GM23338 (cell line): ENCODE results near the gene UCK1. TPM values are rescaled to one million over a fixed set of nuclear protein-coding genes. Genes with fewer than 3 reads are reported as not detected.

Source experiments
- CREB1 ChIP-seq: fragments of 250-450 bp; sonication (Bioruptor Pico); IDR thresholded peaks from 2 replicates; pipeline ENCODE4 v1.5.0; 2020; ENCODE audit warnings: low read depth, mild to moderate bottlenecking, moderate library complexity
- EZH2 ChIP-seq: fragments of 200-600 bp; sonication (generic); IDR thresholded peaks from one replicate; pipeline ENCODE4 v1.8.0; 2017; ENCODE audit warnings: antibody characterized with exemption, mild to moderate bottlenecking, low read depth; ENCODE audit not compliant: unreplicated experiment
- EZH2phosphoT487 ChIP-seq: fragments of 200-600 bp; sonication (generic); IDR thresholded peaks from one replicate; pipeline ENCODE4 v1.8.1; 2018; ENCODE audit warnings: antibody characterized with exemption; ENCODE audit not compliant: unreplicated experiment
- JUNB ChIP-seq: IDR thresholded peaks from one replicate; pipeline ENCODE4 v1.6.1; 2016; ENCODE audit warnings: antibody characterized with exemption; ENCODE audit not compliant: unreplicated experiment
- STAT1 ChIP-seq: IDR thresholded peaks from one replicate; pipeline ENCODE4 v1.6.1; 2016; ENCODE audit warnings: antibody characterized with exemption; ENCODE audit not compliant: unreplicated experiment
- ZNF114 ChIP-seq: fragments of 250-450 bp; sonication (Bioruptor Pico); IDR thresholded peaks from 2 replicates; pipeline ENCODE4 v1.5.0; 2020; ENCODE audit warnings: mild to moderate bottlenecking, moderate library complexity
- ZNF331 ChIP-seq: fragments of 250-450 bp; sonication (Bioruptor Pico); IDR thresholded peaks from 2 replicates; pipeline ENCODE4 v1.5.0; 2020; ENCODE audit warnings: low read depth, mild to moderate bottlenecking, moderate library complexity
- polyA plus RNA-seq: library from polyadenylated mRNA; unstranded; fragments of >200 nt; fragmentation: Nextera tagmentation; extraction: Ambion mirVana; gene quantifications from 2 replicates; pipeline ENCODE4 v1.2.1, GENCODE V29; 2016
- total RNA-seq: library from RNA; depleted of rRNA; stranded (reverse); fragments of >200 nt; shearing (Covaris generic); gene quantifications from 2 replicates; pipeline ENCODE4 v1.2.3, GENCODE V29; 2014
- TF ChIP-seq, protein P1 (sequence below): fragments of 250-450 bp; sonication (Bioruptor Pico); IDR thresholded peaks from 2 replicates; pipeline ENCODE4 v1.5.0; 2020; ENCODE audit warnings: mild to moderate bottlenecking, moderate library complexity
- TF ChIP-seq, protein P2 (sequence below), 2 experiments: fragments of 200-600 bp in 1 of 2; sonication (generic) in 1 of 2; conservative IDR thresholded peaks; 2 replicates each; pipeline versions ENCODE4 v1.5.1 to v1.6.1; 2016 to 2017; ENCODE audit warnings: antibody characterized with exemption in 2 of 2, low read depth in 2 of 2, mild to moderate bottlenecking in 2 of 2, moderate library complexity in 1 of 2
- TF ChIP-seq, protein P3 (sequence below): IDR thresholded peaks from 2 replicates; pipeline ENCODE4 v1.6.1; 2016; ENCODE audit warnings: antibody characterized with exemption

Gene UCK1
- total and polyA plus RNA-seq, 2 experiments from 2014 or later: 23.4 to 35.9 TPM

DNA sequence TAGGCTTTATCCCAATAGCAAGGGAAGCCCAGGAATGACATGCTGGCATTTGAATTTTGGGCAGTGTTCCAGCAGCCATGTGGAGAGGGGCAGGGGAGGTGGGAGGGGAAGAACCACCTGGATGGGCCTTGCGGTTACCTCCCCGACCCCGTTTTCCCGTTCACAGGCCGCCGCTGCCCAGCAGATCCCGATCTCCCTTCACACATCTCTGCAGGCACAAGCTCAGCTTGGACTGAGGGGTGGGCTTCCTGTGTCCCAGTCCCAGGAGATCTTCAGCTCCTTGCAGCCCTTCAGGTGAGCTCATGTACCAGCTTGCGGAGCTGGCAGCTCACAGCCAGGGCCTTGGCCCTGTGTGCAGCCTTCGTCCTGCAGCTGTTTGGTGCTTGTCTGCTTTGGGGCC is 44.1 kb downstream of the UCK1 start (continued):
- TF ChIP-seq, protein P1, sequence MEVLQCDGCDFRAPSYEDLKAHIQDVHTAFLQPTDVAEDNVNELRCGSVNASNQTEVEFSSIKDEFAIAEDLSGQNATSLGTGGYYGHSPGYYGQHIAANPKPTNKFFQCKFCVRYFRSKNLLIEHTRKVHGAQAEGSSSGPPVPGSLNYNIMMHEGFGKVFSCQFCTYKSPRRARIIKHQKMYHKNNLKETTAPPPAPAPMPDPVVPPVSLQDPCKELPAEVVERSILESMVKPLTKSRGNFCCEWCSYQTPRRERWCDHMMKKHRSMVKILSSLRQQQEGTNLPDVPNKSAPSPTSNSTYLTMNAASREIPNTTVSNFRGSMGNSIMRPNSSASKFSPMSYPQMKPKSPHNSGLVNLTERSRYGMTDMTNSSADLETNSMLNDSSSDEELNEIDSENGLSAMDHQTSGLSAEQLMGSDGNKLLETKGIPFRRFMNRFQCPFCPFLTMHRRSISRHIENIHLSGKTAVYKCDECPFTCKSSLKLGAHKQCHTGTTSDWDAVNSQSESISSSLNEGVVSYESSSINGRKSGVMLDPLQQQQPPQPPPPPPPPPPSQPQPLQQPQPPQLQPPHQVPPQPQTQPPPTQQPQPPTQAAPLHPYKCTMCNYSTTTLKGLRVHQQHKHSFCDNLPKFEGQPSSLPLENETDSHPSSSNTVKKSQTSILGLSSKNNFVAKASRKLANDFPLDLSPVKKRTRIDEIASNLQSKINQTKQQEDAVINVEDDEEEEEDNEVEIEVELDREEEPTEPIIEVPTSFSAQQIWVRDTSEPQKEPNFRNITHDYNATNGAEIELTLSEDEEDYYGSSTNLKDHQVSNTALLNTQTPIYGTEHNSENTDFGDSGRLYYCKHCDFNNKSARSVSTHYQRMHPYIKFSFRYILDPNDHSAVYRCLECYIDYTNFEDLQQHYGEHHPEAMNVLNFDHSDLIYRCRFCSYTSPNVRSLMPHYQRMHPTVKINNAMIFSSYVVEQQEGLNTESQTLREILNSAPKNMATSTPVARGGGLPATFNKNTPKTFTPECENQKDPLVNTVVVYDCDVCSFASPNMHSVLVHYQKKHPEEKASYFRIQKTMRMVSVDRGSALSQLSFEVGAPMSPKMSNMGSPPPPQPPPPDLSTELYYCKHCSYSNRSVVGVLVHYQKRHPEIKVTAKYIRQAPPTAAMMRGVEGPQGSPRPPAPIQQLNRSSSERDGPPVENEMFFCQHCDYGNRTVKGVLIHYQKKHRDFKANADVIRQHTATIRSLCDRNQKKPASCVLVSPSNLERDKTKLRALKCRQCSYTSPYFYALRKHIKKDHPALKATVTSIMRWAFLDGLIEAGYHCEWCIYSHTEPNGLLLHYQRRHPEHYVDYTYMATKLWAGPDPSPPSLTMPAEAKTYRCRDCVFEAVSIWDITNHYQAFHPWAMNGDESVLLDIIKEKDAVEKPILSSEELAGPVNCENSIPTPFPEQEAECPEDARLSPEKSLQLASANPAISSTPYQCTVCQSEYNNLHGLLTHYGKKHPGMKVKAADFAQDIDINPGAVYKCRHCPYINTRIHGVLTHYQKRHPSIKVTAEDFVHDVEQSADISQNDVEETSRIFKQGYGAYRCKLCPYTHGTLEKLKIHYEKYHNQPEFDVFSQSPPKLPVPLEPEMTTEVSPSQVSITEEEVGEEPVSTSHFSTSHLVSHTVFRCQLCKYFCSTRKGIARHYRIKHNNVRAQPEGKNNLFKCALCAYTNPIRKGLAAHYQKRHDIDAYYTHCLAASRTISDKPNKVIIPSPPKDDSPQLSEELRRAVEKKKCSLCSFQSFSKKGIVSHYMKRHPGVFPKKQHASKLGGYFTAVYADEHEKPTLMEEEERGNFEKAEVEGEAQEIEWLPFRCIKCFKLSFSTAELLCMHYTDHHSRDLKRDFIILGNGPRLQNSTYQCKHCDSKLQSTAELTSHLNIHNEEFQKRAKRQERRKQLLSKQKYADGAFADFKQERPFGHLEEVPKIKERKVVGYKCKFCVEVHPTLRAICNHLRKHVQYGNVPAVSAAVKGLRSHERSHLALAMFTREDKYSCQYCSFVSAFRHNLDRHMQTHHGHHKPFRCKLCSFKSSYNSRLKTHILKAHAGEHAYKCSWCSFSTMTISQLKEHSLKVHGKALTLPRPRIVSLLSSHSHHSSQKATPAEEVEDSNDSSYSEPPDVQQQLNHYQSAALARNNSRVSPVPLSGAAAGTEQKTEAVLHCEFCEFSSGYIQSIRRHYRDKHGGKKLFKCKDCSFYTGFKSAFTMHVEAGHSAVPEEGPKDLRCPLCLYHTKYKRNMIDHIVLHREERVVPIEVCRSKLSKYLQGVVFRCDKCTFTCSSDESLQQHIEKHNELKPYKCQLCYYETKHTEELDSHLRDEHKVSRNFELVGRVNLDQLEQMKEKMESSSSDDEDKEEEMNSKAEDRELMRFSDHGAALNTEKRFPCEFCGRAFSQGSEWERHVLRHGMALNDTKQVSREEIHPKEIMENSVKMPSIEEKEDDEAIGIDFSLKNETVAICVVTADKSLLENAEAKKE (CRISPR knock-in tag): no peak
- TF ChIP-seq, protein P2, sequence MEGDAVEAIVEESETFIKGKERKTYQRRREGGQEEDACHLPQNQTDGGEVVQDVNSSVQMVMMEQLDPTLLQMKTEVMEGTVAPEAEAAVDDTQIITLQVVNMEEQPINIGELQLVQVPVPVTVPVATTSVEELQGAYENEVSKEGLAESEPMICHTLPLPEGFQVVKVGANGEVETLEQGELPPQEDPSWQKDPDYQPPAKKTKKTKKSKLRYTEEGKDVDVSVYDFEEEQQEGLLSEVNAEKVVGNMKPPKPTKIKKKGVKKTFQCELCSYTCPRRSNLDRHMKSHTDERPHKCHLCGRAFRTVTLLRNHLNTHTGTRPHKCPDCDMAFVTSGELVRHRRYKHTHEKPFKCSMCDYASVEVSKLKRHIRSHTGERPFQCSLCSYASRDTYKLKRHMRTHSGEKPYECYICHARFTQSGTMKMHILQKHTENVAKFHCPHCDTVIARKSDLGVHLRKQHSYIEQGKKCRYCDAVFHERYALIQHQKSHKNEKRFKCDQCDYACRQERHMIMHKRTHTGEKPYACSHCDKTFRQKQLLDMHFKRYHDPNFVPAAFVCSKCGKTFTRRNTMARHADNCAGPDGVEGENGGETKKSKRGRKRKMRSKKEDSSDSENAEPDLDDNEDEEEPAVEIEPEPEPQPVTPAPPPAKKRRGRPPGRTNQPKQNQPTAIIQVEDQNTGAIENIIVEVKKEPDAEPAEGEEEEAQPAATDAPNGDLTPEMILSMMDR (conservative IDR thresholded peaks at IDR 0.05; ENCODE audit: low read depth in 2 of 2): no peak
- no peak for TF ChIP-seq EZH2phosphoT487
- TF ChIP-seq JUNB: no peak
- TF ChIP-seq ZNF331: no peak
- TF ChIP-seq EZH2: no peak
- no peak for TF ChIP-seq CREB1 (CRISPR knock-in tag)
- no peak for TF ChIP-seq STAT1
- TF ChIP-seq, protein P3, sequence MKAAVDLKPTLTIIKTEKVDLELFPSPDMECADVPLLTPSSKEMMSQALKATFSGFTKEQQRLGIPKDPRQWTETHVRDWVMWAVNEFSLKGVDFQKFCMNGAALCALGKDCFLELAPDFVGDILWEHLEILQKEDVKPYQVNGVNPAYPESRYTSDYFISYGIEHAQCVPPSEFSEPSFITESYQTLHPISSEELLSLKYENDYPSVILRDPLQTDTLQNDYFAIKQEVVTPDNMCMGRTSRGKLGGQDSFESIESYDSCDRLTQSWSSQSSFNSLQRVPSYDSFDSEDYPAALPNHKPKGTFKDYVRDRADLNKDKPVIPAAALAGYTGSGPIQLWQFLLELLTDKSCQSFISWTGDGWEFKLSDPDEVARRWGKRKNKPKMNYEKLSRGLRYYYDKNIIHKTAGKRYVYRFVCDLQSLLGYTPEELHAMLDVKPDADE: no peak
- TF ChIP-seq ZNF114 (CRISPR knock-in tag): no peak
